H1 (cell line): ENCODE measurements around the gene ROBO4. TPM values are rescaled to one million over a fixed set of nuclear protein-coding genes. Genes with fewer than 3 reads are reported as not detected.

Source experiments
- MAFK ChIP-seq: IDR thresholded peaks from 2 replicates; pipeline ENCODE4 v1.6.1; 2012; ENCODE audit warnings: low read depth, mild to moderate bottlenecking, improper control_type of control experiment, low read length
- polyA plus RNA-seq, 7 experiments: library from polyadenylated mRNA; depleted of rRNA in 3 of 7; stranded (reverse) in 5 of 7; unstranded in 2 of 7; fragments of >200 nt in 5 of 7; fragments of 200-250 nt in 2 of 7; gene quantifications; 1 replicate in 5 of 7; 2 replicates in 1 of 7; 4 replicates in 1 of 7; pipeline versions ENCODE4 v1.2.1 to v1.2.3, GENCODE V29; 2011 to 2013; ENCODE audit warnings: missing spikeins in 2 of 7, mixed read lengths in 2 of 7
- total RNA-seq: library from RNA; stranded (reverse); fragmentation: NEBNext Ultra II Directional; extraction: Animal tissue kit (Norgen Biotek cat#: 25700); gene quantifications from 2 replicates; pipeline ENCODE4 v1.2.1, GENCODE V29; 2021

Gene ROBO4
- total and polyA plus RNA-seq, 2 of the 8 experiments (the other 6 are each of a cell fraction or from before 2014, with no cell fraction given), result 0.03 TPM; not detected in 1

DNA sequence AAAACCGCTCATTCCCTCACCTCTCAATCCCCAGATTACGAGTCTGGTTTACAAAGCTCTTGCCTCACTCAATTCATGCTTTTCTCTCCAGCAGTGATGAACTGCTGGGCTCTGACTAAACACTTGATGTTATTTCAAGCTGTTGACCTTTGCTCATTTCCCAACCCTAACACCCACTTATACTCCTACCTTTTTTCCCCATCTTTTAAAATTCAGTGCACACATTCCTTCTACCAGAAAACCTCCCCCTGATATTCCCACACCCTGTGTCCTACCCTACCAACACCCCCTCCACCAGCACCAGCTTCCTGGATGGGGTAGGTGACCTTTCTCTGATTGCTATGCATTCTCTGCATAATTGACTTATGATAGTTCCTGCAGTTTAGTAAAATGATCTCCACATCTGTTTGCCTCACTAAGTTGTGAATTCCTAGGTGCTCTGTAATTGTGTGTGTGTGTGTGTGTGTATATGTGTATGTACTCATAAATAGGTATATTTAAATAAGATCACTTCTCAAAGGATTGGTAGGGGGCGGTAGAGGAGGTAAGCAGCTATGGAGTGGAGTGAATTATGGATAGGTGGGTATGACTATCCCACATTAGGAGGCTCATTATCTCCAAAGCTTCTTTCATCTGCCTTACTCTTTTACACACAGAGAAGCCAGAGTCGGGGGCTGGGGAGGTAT, 37.3 kb upstream of the ROBO4 start (continued):
- TF ChIP-seq MAFK, result no peak
